IMR-90 (cell line): ENCODE data around the gene CCNA1. TPM values are rescaled to one million over a fixed set of nuclear protein-coding genes. Genes with fewer than 3 reads are reported as not detected.

Experiments used
- ATAC-seq: fragments of 200-7000 bp; cut with Tn5 transposase; 2 replicates; pipeline ENCODE4 v1.9.1; 2020; ENCODE audit warnings: low read depth, mild to moderate bottlenecking, moderate library complexity
- BruUV-seq: library from RNA; stranded (reverse); fragments of 400-500 nt; replicated peaks from 2 replicates; lab custom pipeline; 2021; lab: Mats Ljungman, UMichigan
- CTCF ChIA-PET: fragments of 300-600 bp; formaldehyde crosslinking; extraction: SDS; loops from one replicate; lab custom pipeline; 2021; ENCODE audit warnings: antibody characterized with exemption; lab: Yijun Ruan, JAX
- POLR2A ChIA-PET: fragments of 300-600 bp; sonication (Branson Sonifier 250); formaldehyde crosslinking; loops from one replicate; lab custom pipeline; 2022; ENCODE audit warnings: antibody characterized with exemption; ENCODE audit not compliant: unreplicated experiment; lab: Charles Lee
- DNase-seq: peaks from one replicate; pipeline ENCODE4 v3.0.0; 2013
- H2AFZ ChIP-seq: replicated peaks from 2 replicates; pipeline ENCODE3; 2013; ENCODE audit warnings: low read length, mild to moderate bottlenecking; ENCODE audit not compliant: poor library complexity
- H2AK5ac ChIP-seq: 2 replicates; pipeline ENCODE4 v1.6.1; 2013; ENCODE audit warnings: low read depth, low read length, inconsistent platforms
- H2AK9ac ChIP-seq: replicated peaks from 2 replicates; pipeline ENCODE3; 2013; ENCODE audit warnings: mild to moderate bottlenecking, low read depth, low read length, moderate library complexity; ENCODE audit not compliant: poor library complexity
- H2BK120ac ChIP-seq: 2 replicates; pipeline ENCODE4 v1.6.1; 2013; ENCODE audit warnings: low read depth, low read length, inconsistent platforms
- H2BK15ac ChIP-seq: 3 replicates; pipeline ENCODE4 v1.6.1; 2013; ENCODE audit warnings: low read depth, low read length, inconsistent platforms
- H2BK20ac ChIP-seq: 2 replicates; pipeline ENCODE4 v1.6.1; 2013; ENCODE audit warnings: low read depth, mild to moderate bottlenecking, inconsistent platforms, low read length, moderate library complexity
- H2BK5ac ChIP-seq: 2 replicates; pipeline ENCODE4 v1.6.1; 2013; ENCODE audit warnings: mild to moderate bottlenecking, low read depth, low read length, inconsistent platforms; ENCODE audit not compliant: poor library complexity, severe bottlenecking
- H3K14ac ChIP-seq: replicated peaks from 2 replicates; pipeline ENCODE4 v1.6.1; 2013; ENCODE audit warnings: low read depth, low read length, inconsistent platforms
- H3K18ac ChIP-seq: 2 replicates; pipeline ENCODE4 v1.6.1; 2013; ENCODE audit warnings: low read depth, low read length, control low read depth
- H3K23ac ChIP-seq: 2 replicates; pipeline ENCODE4 v1.6.1; 2013; ENCODE audit warnings: low read depth, low read length, inconsistent platforms
- H3K27ac ChIP-seq: 2 replicates; pipeline ENCODE4 v1.5.1; 2013; ENCODE audit warnings: mild to moderate bottlenecking, control low read depth, low read length; ENCODE audit not compliant: insufficient read depth
- H3K27me3 ChIP-seq: 2 replicates; pipeline ENCODE4 v1.6.1; 2013; ENCODE audit warnings: low read length; ENCODE audit not compliant: control insufficient read depth, insufficient read depth
- H3K36me3 ChIP-seq: 2 replicates; pipeline ENCODE4 v1.6.1; 2013; ENCODE audit warnings: low read length, mixed read lengths; ENCODE audit not compliant: control insufficient read depth, insufficient read depth
- H3K4ac ChIP-seq: 2 replicates; pipeline ENCODE4 v1.6.1; 2013; ENCODE audit warnings: low read depth, low read length, inconsistent platforms
- H3K4me1 ChIP-seq: 2 replicates; pipeline ENCODE4 v1.6.1; 2013; ENCODE audit warnings: low read length, mixed read lengths; ENCODE audit not compliant: control insufficient read depth, insufficient read depth
- H3K4me2 ChIP-seq: 2 replicates; pipeline ENCODE4 v1.6.1; 2013; ENCODE audit warnings: low read depth, mild to moderate bottlenecking, control low read depth, low read length, moderate library complexity
- H3K4me3 ChIP-seq: 2 replicates; pipeline ENCODE4 v1.5.1; 2013; ENCODE audit warnings: low read depth, mild to moderate bottlenecking, control low read depth, low read length, moderate library complexity; ENCODE audit not compliant: insufficient read depth
- H3K56ac ChIP-seq: 2 replicates; pipeline ENCODE4 v1.6.1; 2013; ENCODE audit warnings: low read length, inconsistent platforms; ENCODE audit not compliant: insufficient read depth; ENCODE audit errors: extremely low read depth
- H3K79me1 ChIP-seq, 2 experiments: 2 replicates each; pipeline ENCODE4 v1.6.1; 2013; ENCODE audit warnings: low read length in 2 of 2, inconsistent platforms in 1 of 2, low read depth in 1 of 2
- H3K9ac ChIP-seq: 2 replicates; pipeline ENCODE4 v1.6.1; 2013; ENCODE audit warnings: low read depth, low read length, control low read depth
- H3K9me1 ChIP-seq: 2 replicates; pipeline ENCODE4 v1.6.1; 2013; ENCODE audit warnings: low read length, inconsistent platforms; ENCODE audit not compliant: insufficient read depth
- H3K9me3 ChIP-seq: 2 replicates; pipeline ENCODE4 v1.6.1; 2013; ENCODE audit warnings: low read length; ENCODE audit not compliant: control insufficient read depth, insufficient read depth
- H4K20me1 ChIP-seq: 2 replicates; pipeline ENCODE4 v1.6.1; 2013; ENCODE audit warnings: low read length, inconsistent platforms; ENCODE audit not compliant: insufficient read depth
- H4K5ac ChIP-seq: 2 replicates; pipeline ENCODE4 v1.6.1; 2013; ENCODE audit warnings: mild to moderate bottlenecking, low read depth, low read length, control low read depth
- H4K8ac ChIP-seq, 2 experiments: 2 replicates each; pipeline ENCODE4 v1.6.1; 2013; ENCODE audit warnings: low read depth in 2 of 2, low read length in 2 of 2, control low read depth in 1 of 2, inconsistent platforms in 1 of 2
- H4K91ac ChIP-seq: 2 replicates; pipeline ENCODE4 v1.6.1; 2013; ENCODE audit warnings: low read depth, low read length, inconsistent platforms; ENCODE audit not compliant: insufficient read depth
- BHLHE40 ChIP-seq: fragments of 150-350 bp; IDR thresholded peaks from 2 replicates; pipeline ENCODE4 v1.6.1; 2016; ENCODE audit warnings: mild to moderate bottlenecking, low read depth, low read length
- CEBPB ChIP-seq: IDR thresholded peaks from 2 replicates; pipeline ENCODE4 v1.6.1; 2012; ENCODE audit warnings: low read depth, low read length, improper control_type of control experiment
- FOS ChIP-seq: fragments of 150-350 bp; IDR thresholded peaks from 2 replicates; pipeline ENCODE4 v1.6.1; 2016; ENCODE audit warnings: low read depth, low read length
- MAFK ChIP-seq: IDR thresholded peaks from 2 replicates; pipeline ENCODE4 v1.6.1; 2012; ENCODE audit warnings: low read depth, low read length, improper control_type of control experiment
- MAZ ChIP-seq: IDR thresholded peaks from 2 replicates; pipeline ENCODE4 v1.6.1; 2012; ENCODE audit warnings: low read depth, mild to moderate bottlenecking, low read length, improper control_type of control experiment, moderate library complexity, borderline replicate concordance
- NFE2L2 ChIP-seq: fragments of 150-350 bp; IDR thresholded peaks from 2 replicates; pipeline ENCODE4 v1.6.1; 2016; ENCODE audit warnings: low read depth, mild to moderate bottlenecking, low read length
- POLR2A ChIP-seq: IDR thresholded peaks from 2 replicates; pipeline ENCODE4 v1.6.1; 2012; ENCODE audit warnings: mild to moderate bottlenecking, low read depth, low read length
- RAD21 ChIP-seq: IDR thresholded peaks from 2 replicates; pipeline ENCODE4 v1.6.1; 2012; ENCODE audit warnings: low read length, improper control_type of control experiment
- RCOR1 ChIP-seq: IDR thresholded peaks from 2 replicates; pipeline ENCODE4 v1.6.1; 2012; ENCODE audit warnings: mild to moderate bottlenecking, low read length, improper control_type of control experiment; ENCODE audit not compliant: insufficient replicate concordance
- RFX5 ChIP-seq: IDR thresholded peaks from 2 replicates; pipeline ENCODE4 v1.8.0; 2012; ENCODE audit warnings: low read depth, mild to moderate bottlenecking, low read length, moderate library complexity
- SMC3 ChIP-seq: fragments of 150-350 bp; IDR thresholded peaks from 2 replicates; pipeline ENCODE4 v1.6.1; 2016; ENCODE audit warnings: low read depth, mild to moderate bottlenecking, antibody characterized with exemption, low read length, moderate library complexity
- WGBS, 2 experiments: methylation state at CpG; one replicate each; pipeline versions ENCODE4 v1.1.5 to v1.1.7; 2013; ENCODE audit warnings: missing lambda C conversion rate in 2 of 2; ENCODE audit not compliant: insufficient read length in 1 of 2; ENCODE audit errors: extremely low coverage in 2 of 2; 5-methylcytosine and 5-hydroxymethylcytosine counted together
- dilution Hi-C: fragments of 300-500 bp; cut with HindIII; formaldehyde crosslinking; loops from one replicate; pipeline ENCODE4 v1.14.3; 2018; ENCODE audit warnings: low sequenced_read_pairs; ENCODE audit not compliant: unreplicated experiment
- in situ Hi-C: fragments of 300-500 bp; cut with MboI; formaldehyde crosslinking; loops from 3 replicates; pipeline ENCODE4 v1.14.3; 2019; ENCODE audit warnings: low sequenced_read_pairs, inconsistent platforms, mixed read lengths
- intact Hi-C: fragments of 100-400 bp; cut with micrococcal nuclease; formaldehyde crosslinking; loops from 2 replicates; pipeline ENCODE4 v1.10.0; 2022
- polyA plus RNA-seq, 3 experiments: library from polyadenylated mRNA; depleted of rRNA; stranded (reverse); fragments of >200 nt; gene quantifications; 2 replicates each; pipeline ENCODE4 v1.2.3, GENCODE V29; 2012; ENCODE audit warnings: low replicate concordance in 1 of 3
- total RNA-seq: library from RNA; depleted of rRNA; stranded (reverse); fragments of >200 nt; gene quantifications from 2 replicates; pipeline ENCODE4 v1.2.3, GENCODE V29; 2012
- TF ChIP-seq, protein P1 (sequence below): fragments of 150-350 bp; IDR thresholded peaks from 2 replicates; pipeline ENCODE4 v1.6.1; 2016; ENCODE audit warnings: low read depth, mild to moderate bottlenecking, low read length, moderate library complexity, borderline replicate concordance
- TF ChIP-seq, protein P2 (sequence below): fragments of 150-350 bp; IDR thresholded peaks from 2 replicates; pipeline ENCODE4 v1.6.1; 2017; ENCODE audit warnings: mild to moderate bottlenecking, antibody characterized with exemption, low read length, low read depth
- TF ChIP-seq, protein P3 (sequence below): conservative IDR thresholded peaks from 2 replicates; pipeline ENCODE4 v1.5.1; 2012; ENCODE audit warnings: mild to moderate bottlenecking, low read depth, low read length, improper control_type of control experiment

CCNA1 gene
- total and polyA plus RNA-seq, 2 of the 4 experiments (the other 2 are of a cell fraction): 0.07 TPM; not detected in 1

DNA sequence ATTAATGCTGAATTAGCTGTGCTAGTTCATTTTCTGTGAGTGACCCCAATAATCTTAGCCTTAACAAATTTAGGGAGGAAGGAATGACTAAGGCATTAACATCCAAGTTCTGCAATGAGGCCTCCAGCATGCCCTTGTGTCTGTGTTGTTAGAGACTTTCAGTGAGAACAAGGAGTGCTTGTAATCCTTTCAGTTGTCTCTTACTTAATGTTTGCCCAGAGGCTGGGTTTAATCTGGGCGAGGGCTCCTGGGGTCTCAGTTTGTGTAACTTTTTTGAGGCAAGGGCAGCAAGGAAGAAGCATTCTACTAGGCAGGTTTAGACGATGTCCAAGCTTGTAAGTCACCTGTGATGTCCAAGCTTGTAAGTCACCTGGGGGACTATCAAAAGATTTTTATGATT lies 24.3 kb downstream of the CCNA1 start:
- Histone ChIP-seq H4K8ac (no peak overlapping the region), H2BK5ac (no peak overlapping the region), H4K91ac (no peak overlapping the region), H3K9ac (no peak overlapping the region), H2BK120ac (no peak overlapping the region), H3K9me3 (no peaks in the 10 kb centered on the region), H3K4me1 (no peaks in the 10 kb centered on the region), H3K27ac (no peak overlapping the region), H2AK9ac (no peak overlapping the region), H3K79me1 (no peaks in the 10 kb centered on the region), H2AFZ (no peak overlapping the region), H3K56ac (no peak overlapping the region), H2AK5ac (no peak overlapping the region), H2BK15ac (no peak overlapping the region), H3K14ac (no peak overlapping the region), H4K20me1 (no peaks in the 10 kb centered on the region), H3K4me2 (no peak overlapping the region), H3K4ac (no peak overlapping the region), H3K23ac (no peak overlapping the region), H4K5ac (no peak overlapping the region), H3K18ac (no peak overlapping the region), H3K36me3 (no peaks in the 10 kb centered on the region), H2BK20ac (no peak overlapping the region), H3K27me3 (no peaks in the 10 kb centered on the region), H3K4me3 (no peak overlapping the region), H3K9me1 (no peaks in the 10 kb centered on the region)
- CTCF ChIA-PET: no interaction called here
- in situ Hi-C loops (no loop called here), dilution Hi-C loops (no loop called here), intact Hi-C loops (no loop called here)
- 0% methylated on average over 1 of the region's 2 CpGs; no CpG with 5 or more reads in 1 of the 2 experiments for WGBS, 2 experiments
- BruUV-seq: no TSS peak
- POLR2A ChIA-PET: no interaction called here
- TF ChIP-seq, protein P1, sequence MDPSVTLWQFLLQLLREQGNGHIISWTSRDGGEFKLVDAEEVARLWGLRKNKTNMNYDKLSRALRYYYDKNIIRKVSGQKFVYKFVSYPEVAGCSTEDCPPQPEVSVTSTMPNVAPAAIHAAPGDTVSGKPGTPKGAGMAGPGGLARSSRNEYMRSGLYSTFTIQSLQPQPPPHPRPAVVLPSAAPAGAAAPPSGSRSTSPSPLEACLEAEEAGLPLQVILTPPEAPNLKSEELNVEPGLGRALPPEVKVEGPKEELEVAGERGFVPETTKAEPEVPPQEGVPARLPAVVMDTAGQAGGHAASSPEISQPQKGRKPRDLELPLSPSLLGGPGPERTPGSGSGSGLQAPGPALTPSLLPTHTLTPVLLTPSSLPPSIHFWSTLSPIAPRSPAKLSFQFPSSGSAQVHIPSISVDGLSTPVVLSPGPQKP: no peak
- TF ChIP-seq BHLHE40: no peak
- TF ChIP-seq MAZ: no peak
- no peak for TF ChIP-seq NFE2L2
- TF ChIP-seq MAFK: no peak
- no peak for TF ChIP-seq FOS
- no peak for TF ChIP-seq RCOR1
- no peak for TF ChIP-seq RFX5
- TF ChIP-seq RAD21: no peak
- TF ChIP-seq POLR2A: no peak
- TF ChIP-seq CEBPB: no peak
- TF ChIP-seq SMC3: no peak
- TF ChIP-seq, protein P2, sequence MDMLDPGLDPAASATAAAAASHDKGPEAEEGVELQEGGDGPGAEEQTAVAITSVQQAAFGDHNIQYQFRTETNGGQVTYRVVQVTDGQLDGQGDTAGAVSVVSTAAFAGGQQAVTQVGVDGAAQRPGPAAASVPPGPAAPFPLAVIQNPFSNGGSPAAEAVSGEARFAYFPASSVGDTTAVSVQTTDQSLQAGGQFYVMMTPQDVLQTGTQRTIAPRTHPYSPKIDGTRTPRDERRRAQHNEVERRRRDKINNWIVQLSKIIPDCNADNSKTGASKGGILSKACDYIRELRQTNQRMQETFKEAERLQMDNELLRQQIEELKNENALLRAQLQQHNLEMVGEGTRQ: no peak
- TF ChIP-seq, protein P3, sequence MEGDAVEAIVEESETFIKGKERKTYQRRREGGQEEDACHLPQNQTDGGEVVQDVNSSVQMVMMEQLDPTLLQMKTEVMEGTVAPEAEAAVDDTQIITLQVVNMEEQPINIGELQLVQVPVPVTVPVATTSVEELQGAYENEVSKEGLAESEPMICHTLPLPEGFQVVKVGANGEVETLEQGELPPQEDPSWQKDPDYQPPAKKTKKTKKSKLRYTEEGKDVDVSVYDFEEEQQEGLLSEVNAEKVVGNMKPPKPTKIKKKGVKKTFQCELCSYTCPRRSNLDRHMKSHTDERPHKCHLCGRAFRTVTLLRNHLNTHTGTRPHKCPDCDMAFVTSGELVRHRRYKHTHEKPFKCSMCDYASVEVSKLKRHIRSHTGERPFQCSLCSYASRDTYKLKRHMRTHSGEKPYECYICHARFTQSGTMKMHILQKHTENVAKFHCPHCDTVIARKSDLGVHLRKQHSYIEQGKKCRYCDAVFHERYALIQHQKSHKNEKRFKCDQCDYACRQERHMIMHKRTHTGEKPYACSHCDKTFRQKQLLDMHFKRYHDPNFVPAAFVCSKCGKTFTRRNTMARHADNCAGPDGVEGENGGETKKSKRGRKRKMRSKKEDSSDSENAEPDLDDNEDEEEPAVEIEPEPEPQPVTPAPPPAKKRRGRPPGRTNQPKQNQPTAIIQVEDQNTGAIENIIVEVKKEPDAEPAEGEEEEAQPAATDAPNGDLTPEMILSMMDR: no peak
- ATAC-seq: no peak
- no peak for DNase-seq
